Lower leg skin (tissue), 4 donors: ENCODE measurements around the gene NOP58. TPM values are rescaled to one million over a fixed set of nuclear protein-coding genes. Genes with fewer than 3 reads are reported as not detected.
"Not testable (repeated sequence)": the region's sequence is repeated elsewhere in the genome, so short reads cannot be mapped to it uniquely, and the experiment has no call there.

Experiments
- DNase-seq, 2 donors: peaks; one replicate each; pipeline ENCODE4 v3.0.0-alpha.2; 2019; ENCODE audit warnings: low spot score in 2 of 2
- H3K4me3 ChIP-seq: fragments of 200-600 bp; sonication (generic); 2 replicates; pipeline ENCODE4 v1.5.1; 2017; ENCODE audit warnings: mild to moderate bottlenecking, low read depth; ENCODE audit not compliant: poor library complexity, severe bottlenecking
- POLR2A ChIP-seq, 2 donors: fragments of 450-650 bp; IDR thresholded peaks; one replicate each; pipeline ENCODE4 v1.6.1; 2016 to 2017; ENCODE audit warnings: antibody characterized with exemption in 2 of 2, mild to moderate bottlenecking in 1 of 2, moderate library complexity in 1 of 2
- WGBS, 2 donors: methylation state at CpG; one replicate each; pipeline ENCODE4 v1.1.5; 2018; 5-methylcytosine and 5-hydroxymethylcytosine counted together
- intact Hi-C: fragments of 100-400 bp; cut with DNase I; formaldehyde crosslinking; loops from one replicate; pipeline ENCODE4 v1.15.0; 2023; ENCODE audit warnings: low total_unique reads
- total RNA-seq, 4 donors: library from RNA; depleted of rRNA; stranded (reverse); fragments of >200 nt; gene quantifications; one replicate each; pipeline ENCODE4 v1.1.0, GENCODE V29; 2016
- TF ChIP-seq, protein P1 (sequence below), 3 donors: fragments of 450-650 bp; IDR thresholded peaks; one replicate each; pipeline ENCODE4 v1.5.1; 2016; ENCODE audit warnings: antibody characterized with exemption in 3 of 3, mild to moderate bottlenecking in 3 of 3, moderate library complexity in 2 of 3

NOP58 gene, protein sequence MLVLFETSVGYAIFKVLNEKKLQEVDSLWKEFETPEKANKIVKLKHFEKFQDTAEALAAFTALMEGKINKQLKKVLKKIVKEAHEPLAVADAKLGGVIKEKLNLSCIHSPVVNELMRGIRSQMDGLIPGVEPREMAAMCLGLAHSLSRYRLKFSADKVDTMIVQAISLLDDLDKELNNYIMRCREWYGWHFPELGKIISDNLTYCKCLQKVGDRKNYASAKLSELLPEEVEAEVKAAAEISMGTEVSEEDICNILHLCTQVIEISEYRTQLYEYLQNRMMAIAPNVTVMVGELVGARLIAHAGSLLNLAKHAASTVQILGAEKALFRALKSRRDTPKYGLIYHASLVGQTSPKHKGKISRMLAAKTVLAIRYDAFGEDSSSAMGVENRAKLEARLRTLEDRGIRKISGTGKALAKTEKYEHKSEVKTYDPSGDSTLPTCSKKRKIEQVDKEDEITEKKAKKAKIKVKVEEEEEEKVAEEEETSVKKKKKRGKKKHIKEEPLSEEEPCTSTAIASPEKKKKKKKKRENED
- 10 to 100 TPM; 39.5 to 80.5 (median 50.8) TPM for total RNA-seq

GRCh38 chr2:202265467-202266277 lies at the start of gene NOP58:
NOP58 (plus strand) TSS chr2:202265763; CDS start chr2:202265942, 179 bp downstream.
- H3K4me3 ChIP-seq: peak within 1 kb of the TSS; percentile 83
- 0 to 1% methylated on average over 54 of the region's 54 CpGs for WGBS, 2 donors
- DNase-seq: peak; percentile 94 to 98
- TF ChIP-seq POLR2A (IDR thresholded peaks at IDR 0.05): peak in 1 of 2 donors; percentile 90
- TF ChIP-seq, protein P1, sequence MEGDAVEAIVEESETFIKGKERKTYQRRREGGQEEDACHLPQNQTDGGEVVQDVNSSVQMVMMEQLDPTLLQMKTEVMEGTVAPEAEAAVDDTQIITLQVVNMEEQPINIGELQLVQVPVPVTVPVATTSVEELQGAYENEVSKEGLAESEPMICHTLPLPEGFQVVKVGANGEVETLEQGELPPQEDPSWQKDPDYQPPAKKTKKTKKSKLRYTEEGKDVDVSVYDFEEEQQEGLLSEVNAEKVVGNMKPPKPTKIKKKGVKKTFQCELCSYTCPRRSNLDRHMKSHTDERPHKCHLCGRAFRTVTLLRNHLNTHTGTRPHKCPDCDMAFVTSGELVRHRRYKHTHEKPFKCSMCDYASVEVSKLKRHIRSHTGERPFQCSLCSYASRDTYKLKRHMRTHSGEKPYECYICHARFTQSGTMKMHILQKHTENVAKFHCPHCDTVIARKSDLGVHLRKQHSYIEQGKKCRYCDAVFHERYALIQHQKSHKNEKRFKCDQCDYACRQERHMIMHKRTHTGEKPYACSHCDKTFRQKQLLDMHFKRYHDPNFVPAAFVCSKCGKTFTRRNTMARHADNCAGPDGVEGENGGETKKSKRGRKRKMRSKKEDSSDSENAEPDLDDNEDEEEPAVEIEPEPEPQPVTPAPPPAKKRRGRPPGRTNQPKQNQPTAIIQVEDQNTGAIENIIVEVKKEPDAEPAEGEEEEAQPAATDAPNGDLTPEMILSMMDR (IDR thresholded peaks at IDR 0.05): no peak
- intact Hi-C loops: loop anchor here (5.0 kb wide), 1 partner anchor 183 kb away; no protein-coding TSS in a partner anchor

- WGBS, 2 donors: 82 to 87% methylated on average over 1 of the region's 1 CpG
- no peak for TF ChIP-seq POLR2A (IDR thresholded peaks at IDR 0.05)
- TF ChIP-seq, protein P1 (IDR thresholded peaks at IDR 0.05): no peak
- no peak overlapping the region for H3K4me3 ChIP-seq
- no peak for DNase-seq
- intact Hi-C loops: no loop called here
Measured at GRCh38 chr2:202221873-202222272, 43.7 kb upstream of the NOP58 start.

- H3K4me3 ChIP-seq: peak overlapping the region; percentile 88
- intact Hi-C loops: no loop called here
- peak in 1 of 2 donors; percentile 26 for DNase-seq
- TF ChIP-seq, protein P1 (IDR thresholded peaks at IDR 0.05): no peak
- TF ChIP-seq POLR2A (IDR thresholded peaks at IDR 0.05): no peak
- 1% methylated on average over 17 to 28 of the region's 30 CpGs for WGBS, 2 donors
Measured at GRCh38 chr2:202237787-202238233, 27.8 kb upstream of the NOP58 start.

GRCh38 chr2:202238234-202239197 lies 27.0 kb upstream of the NOP58 start, which contains the start of gene SUMO1:
SUMO1 (minus strand) TSS chr2:202238597; CDS start chr2:202238451, 146 bp downstream.
- peak; percentile 88 to 98 for DNase-seq
- intact Hi-C loops: no loop called here
- H3K4me3 ChIP-seq: peak within 1 kb of the TSS; percentile 88
- 2 to 3% methylated on average over 35 to 43 of the region's 54 CpGs for WGBS, 2 donors
- TF ChIP-seq, protein P1 (IDR thresholded peaks at IDR 0.05): no peak
- peak in 1 of 2 donors; percentile 4 for TF ChIP-seq POLR2A (IDR thresholded peaks at IDR 0.05)

DNA sequence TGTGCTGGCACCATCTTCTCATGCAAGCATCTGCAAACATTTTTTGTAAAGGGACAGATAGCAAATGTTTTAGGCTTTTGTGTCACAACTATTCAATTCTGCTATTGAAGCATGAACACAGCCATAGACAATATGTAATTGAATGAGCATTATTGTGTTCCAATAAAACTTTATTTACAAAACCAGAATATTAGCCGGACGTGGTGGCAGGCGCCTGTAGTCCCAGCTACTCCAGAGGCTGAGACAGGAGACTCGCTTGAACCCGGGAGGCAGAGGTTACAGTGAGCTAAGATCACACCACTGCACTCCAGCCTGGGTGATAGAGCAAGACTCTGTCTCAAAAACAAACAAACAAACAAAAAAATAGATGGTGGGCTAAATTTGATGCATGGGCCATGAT lies 17.9 kb upstream of the NOP58 start:
- H3K4me3 ChIP-seq, DNase-seq, intact Hi-C loops: not testable (repeated sequence)
- 96 to 98% methylated on average over 5 of the region's 5 CpGs for WGBS, 2 donors
